ENCODE measurements around the gene LIMS1.

The LIMS1 gene

DNA sequence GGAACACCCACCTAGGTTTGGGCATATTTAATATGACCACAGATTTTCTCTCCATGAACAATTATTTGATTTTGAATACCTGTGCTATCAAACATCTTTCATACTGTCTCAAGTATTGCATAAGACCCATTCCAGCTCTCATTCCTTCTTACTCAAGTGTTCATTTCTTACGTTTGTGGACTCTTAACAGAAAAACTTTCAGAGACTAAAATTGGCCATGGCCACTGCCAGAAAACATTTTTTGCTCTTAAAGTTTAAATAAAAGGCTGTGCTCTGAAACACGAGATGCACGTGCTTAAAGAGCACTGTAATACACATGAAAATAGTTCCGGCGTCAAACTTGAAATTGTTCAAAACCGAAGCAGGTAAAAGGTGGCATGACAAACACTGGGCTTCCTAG lies 89.3 kb downstream of the LIMS1 start:
- TF ChIP-seq, protein P1, sequence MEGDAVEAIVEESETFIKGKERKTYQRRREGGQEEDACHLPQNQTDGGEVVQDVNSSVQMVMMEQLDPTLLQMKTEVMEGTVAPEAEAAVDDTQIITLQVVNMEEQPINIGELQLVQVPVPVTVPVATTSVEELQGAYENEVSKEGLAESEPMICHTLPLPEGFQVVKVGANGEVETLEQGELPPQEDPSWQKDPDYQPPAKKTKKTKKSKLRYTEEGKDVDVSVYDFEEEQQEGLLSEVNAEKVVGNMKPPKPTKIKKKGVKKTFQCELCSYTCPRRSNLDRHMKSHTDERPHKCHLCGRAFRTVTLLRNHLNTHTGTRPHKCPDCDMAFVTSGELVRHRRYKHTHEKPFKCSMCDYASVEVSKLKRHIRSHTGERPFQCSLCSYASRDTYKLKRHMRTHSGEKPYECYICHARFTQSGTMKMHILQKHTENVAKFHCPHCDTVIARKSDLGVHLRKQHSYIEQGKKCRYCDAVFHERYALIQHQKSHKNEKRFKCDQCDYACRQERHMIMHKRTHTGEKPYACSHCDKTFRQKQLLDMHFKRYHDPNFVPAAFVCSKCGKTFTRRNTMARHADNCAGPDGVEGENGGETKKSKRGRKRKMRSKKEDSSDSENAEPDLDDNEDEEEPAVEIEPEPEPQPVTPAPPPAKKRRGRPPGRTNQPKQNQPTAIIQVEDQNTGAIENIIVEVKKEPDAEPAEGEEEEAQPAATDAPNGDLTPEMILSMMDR (IDR thresholded peaks at IDR 0.05): no peak

DNA sequence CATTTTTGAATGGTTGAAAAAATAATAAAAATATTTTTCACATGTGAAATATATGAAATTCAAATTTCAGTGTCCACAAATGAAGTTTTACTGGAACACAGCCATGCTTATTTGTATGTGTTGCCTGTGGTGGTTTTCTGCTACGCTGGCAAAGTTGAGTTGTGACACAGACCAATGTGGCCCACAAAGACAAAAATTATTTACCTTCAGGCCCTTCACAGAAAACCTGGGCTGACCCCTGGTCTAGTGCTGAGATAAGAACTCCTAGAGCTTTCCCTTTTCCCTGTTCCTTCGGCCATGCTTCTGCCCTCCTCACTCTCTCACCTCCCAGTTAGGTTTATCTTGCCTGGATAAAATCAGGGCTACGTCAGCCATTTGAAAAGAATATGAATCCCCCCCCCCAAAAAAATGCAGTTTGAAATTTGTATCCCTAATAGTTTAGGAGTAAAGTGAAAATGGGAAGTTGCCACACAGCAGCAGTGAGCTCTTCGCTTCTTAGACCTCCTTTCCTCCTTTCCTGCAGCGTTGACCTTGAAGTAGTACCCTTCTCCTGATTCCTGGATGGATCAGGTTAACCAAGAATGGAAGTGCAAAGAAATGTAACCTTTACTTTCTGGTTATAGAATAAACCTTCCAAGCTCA lies 91.0 kb downstream of the LIMS1 start:
- TF ChIP-seq, protein P1 (IDR thresholded peaks at IDR 0.05): no peak

DNA sequence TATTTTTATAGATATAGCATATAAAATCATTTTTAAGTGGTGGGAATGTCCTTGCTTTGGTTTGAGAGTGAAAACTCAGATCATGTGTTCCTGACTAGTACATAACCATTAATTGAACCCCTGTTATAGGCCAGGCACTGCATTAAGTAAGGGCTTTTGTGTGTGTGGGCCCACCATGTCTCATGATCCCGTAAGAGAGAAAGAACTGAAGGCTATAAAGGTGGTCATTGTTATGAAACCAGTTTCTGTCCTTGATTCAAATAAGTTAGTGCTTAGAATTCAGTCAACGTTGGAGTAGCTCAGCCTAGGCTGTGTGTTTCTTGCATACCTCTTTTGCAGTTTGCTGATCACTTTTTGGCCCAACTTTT lies 91.5 kb downstream of the LIMS1 start:
- TF ChIP-seq, protein P1 (IDR thresholded peaks at IDR 0.05): no peak

DNA sequence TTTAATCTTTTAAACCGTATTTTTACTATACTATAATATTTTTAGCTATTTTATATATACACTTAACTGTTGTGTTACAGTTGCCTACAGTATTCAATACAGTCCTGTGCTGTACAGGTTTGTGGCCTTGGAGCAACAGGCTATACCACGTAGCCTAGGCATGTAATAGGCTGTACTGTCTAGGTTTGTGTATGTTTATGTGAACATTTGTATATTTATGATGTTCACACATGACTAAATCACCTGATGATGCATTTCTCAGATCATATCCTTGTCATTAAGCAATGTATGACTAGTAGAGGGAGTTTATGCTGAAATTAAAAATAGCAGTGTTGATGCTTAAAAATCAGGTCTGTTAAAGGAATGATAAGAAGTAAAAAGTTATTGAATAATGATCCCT lies 92.7 kb downstream of the LIMS1 start:
- TF ChIP-seq, protein P1 (IDR thresholded peaks at IDR 0.05): no peak

DNA sequence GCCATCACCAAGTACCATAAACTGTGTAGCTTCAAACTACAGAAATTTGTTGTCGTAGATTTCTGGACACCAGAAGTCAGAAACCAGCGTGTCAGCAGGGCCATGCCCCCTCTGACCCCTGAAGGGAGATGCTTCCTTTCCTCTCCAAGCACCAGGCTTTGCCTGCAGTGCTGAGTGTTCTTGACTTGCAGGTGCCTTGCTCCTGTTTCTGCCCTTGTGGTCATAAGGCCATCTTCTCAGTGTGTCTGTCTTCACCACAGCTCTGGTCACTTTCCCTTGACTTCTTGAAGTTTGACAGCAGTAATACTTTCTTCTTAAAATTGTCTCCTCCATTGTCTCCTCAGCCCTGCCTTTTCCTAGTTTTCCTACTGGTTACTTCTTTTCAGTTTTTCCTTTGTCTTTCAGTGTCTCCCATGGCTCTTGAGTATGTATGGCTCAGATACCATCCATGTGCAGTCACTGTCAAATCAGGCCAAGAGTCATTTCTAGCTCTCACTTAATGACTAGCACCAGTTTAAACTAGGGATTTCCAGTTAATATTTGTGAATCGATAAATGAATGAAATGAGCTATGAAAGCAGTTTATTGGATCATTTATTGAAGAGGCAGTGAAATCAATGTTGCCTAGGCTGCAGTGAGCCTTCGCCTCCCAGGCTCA lies 93.8 kb downstream of the LIMS1 start:
- TF ChIP-seq, protein P1 (IDR thresholded peaks at IDR 0.05): no peak

DNA sequence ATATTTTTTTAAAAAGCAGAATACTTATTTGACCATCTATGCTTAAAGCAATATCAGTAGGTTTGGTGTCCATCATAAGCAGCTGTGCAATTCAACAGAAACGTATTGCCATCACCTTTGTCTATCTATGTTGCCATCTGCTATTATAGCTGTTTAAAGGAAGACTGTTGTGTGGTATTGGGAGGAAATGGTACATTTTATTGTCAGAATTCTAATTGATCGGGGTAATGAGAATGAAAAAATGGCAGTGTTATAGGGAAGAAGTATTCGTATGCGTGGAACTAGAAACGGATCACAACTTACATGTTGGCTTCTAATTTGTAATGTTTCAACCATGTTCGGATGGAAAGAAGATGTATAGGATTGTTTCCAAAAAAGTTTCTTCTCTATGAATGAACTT lies 94.7 kb downstream of the LIMS1 start:
- TF ChIP-seq, protein P1 (IDR thresholded peaks at IDR 0.05): no peak

DNA sequence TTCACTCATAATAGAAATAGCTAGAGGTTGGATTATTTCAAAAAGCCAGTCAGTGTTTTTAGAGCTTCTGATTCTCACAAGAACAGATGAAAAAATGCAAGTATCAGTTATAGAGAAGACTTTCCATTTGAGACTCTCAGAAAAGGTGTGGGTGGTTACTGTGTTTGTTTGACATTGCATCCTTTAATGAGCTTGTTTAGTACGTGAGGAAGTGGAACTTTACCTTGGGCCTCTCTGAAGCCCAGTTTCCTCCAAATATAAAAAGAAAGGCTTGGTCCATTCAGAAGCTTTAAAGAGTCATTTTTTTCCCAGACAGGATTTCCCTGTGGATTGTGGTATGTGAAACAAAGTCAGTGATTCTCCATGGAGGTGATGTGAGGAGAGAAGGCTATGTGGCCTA lies 95.1 kb downstream of the LIMS1 start:
- TF ChIP-seq, protein P1 (IDR thresholded peaks at IDR 0.05): no peak
